Uterus (tissue), 4 donors: ENCODE measurements around the gene SORBS1. TPM values are rescaled to one million over a fixed set of nuclear protein-coding genes. Genes with fewer than 3 reads are reported as not detected.

Experiments
- DNase-seq, 2 donors: peaks; one replicate each; pipeline ENCODE4 v3.0.0-alpha.2; 2019 to 2020
- H3K27ac ChIP-seq, 2 donors: fragments of 200-600 bp; sonication (generic); 1 replicate in 1 of 2; 2 replicates in 1 of 2; pipeline ENCODE4 v1.5.1; 2016 to 2018
- H3K27me3 ChIP-seq, 2 donors: fragments of 200-600 bp; sonication (generic); one replicate each; pipeline ENCODE4 v1.5.1; 2018 to 2019; ENCODE audit warnings: control low read depth in 1 of 2
- H3K36me3 ChIP-seq, 2 donors: fragments of 200-600 bp; sonication (generic); one replicate each; pipeline ENCODE4 v1.5.1; 2019; ENCODE audit warnings: control low read depth in 1 of 2
- H3K4me1 ChIP-seq, 2 donors: fragments of 200-600 bp; sonication (generic); one replicate each; pipeline ENCODE4 v1.5.1; 2018 to 2019; ENCODE audit warnings: control low read depth in 1 of 2
- H3K4me3 ChIP-seq, 2 donors: fragments of 200-600 bp; sonication (generic); 1 replicate in 1 of 2; 2 replicates in 1 of 2; pipeline ENCODE4 v1.5.1; 2018 to 2019; ENCODE audit warnings: mild to moderate bottlenecking in 1 of 2
- H3K9me3 ChIP-seq, 2 donors: fragments of 200-600 bp; sonication (generic); one replicate each; pipeline ENCODE4 v1.5.1; 2019; ENCODE audit warnings: control low read depth in 1 of 2
- CTCF ChIP-seq, 4 experiments: fragments of 200-600 bp in 2 of 4; fragments of 450-650 bp in 2 of 4; sonication (generic) in 2 of 4; IDR thresholded peaks; one replicate each; pipeline ENCODE4 v1.5.1; 2016 to 2019; ENCODE audit warnings: antibody characterized with exemption in 4 of 4, mild to moderate bottlenecking in 2 of 4, moderate library complexity in 1 of 4
- POLR2A ChIP-seq, 2 donors: fragments of 450-650 bp; IDR thresholded peaks; one replicate each; pipeline ENCODE4 v1.6.1; 2016; ENCODE audit warnings: antibody characterized with exemption in 2 of 2, mild to moderate bottlenecking in 1 of 2, moderate library complexity in 1 of 2
- intact Hi-C: fragments of 100-400 bp; cut with DNase I; formaldehyde crosslinking; loops from one replicate; pipeline ENCODE4 v1.15.1; 2023; ENCODE audit warnings: low total_unique reads
- total RNA-seq, 4 donors: library from RNA; depleted of rRNA in 3 of 4; stranded (reverse); fragments of >200 nt in 3 of 4; gene quantifications; one replicate each; pipeline versions ENCODE4 v1.1.0 to v1.2.4, GENCODE V29; 2014 to 2023
- donor health status: DM: yes; HTN: yes; CAD: no.

Gene SORBS1
- total RNA-seq, 4 donors from 2014 or later, result 89.9 to 422 (median 271) TPM

GRCh38 chr10:95321554-95322301 is 239.4 kb downstream of the SORBS1 start:
- Histone ChIP-seq H3K36me3 (no peaks in the 10 kb centered on the region), H3K27ac (no peak overlapping the region), H3K9me3 (no peaks in the 10 kb centered on the region), H3K27me3 (no peaks in the 10 kb centered on the region), H3K4me3 (no peak overlapping the region), H3K4me1 (no peaks in the 10 kb centered on the region)
- no peak for DNase-seq
- TF ChIP-seq POLR2A (IDR thresholded peaks at IDR 0.05) (no peak), CTCF (IDR thresholded peaks at IDR 0.05) (no peak)
- intact Hi-C loops, result no loop called here

- H3K27me3 ChIP-seq, result no peaks in the 10 kb centered on the region
- DNase-seq, result no peak
- H3K27ac ChIP-seq, result no peak overlapping the region
- H3K4me3 ChIP-seq, result no peak overlapping the region
- intact Hi-C loops, result no loop called here
- no peaks in the 10 kb centered on the region for H3K9me3 ChIP-seq
- H3K4me1 ChIP-seq, result no peaks in the 10 kb centered on the region
- H3K36me3 ChIP-seq, result no peaks in the 10 kb centered on the region
- TF ChIP-seq POLR2A (IDR thresholded peaks at IDR 0.05) (no peak), CTCF (IDR thresholded peaks at IDR 0.05) (no peak)
Observed at GRCh38 chr10:95319239-95319638, 241.9 kb downstream of the SORBS1 start.

DNA sequence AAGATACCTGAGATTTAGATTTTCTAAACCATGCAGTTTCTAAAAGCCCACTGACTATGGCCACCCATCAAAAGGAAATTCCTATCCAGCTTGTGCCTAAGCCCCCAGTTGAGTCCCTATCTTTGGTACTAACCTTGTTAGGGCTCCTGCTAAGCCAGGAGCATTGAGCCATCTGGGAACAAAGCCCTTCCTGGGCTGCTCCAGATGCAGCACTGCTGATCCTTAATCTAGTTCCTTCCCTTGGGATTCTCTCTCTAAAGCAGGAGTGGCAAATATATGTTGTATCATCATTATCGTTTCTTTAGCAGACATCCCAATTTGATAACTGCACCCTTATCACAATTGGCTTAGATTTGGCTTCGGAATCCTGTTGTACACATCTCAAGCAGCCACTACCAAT is 245.7 kb downstream of the SORBS1 start:
- H3K27me3 ChIP-seq, result no peaks in the 10 kb centered on the region
- H3K36me3 ChIP-seq, result no peaks in the 10 kb centered on the region
- intact Hi-C loops, result no loop called here
- H3K4me3 ChIP-seq, result no peak overlapping the region
- TF ChIP-seq POLR2A (IDR thresholded peaks at IDR 0.05) (no peak), CTCF (IDR thresholded peaks at IDR 0.05) (no peak)
- no peaks in the 10 kb centered on the region for H3K9me3 ChIP-seq
- no peaks in the 10 kb centered on the region for H3K4me1 ChIP-seq
- no peak for DNase-seq
- H3K27ac ChIP-seq, result no peak overlapping the region

GRCh38 chr10:95314192-95314918 is 246.8 kb downstream of the SORBS1 start:
- Histone ChIP-seq H3K27ac (no peak overlapping the region), H3K4me1 (no peaks in the 10 kb centered on the region), H3K27me3 (no peaks in the 10 kb centered on the region), H3K9me3 (no peaks in the 10 kb centered on the region), H3K36me3 (no peaks in the 10 kb centered on the region), H3K4me3 (no peak overlapping the region)
- DNase-seq, result no peak
- TF ChIP-seq CTCF (IDR thresholded peaks at IDR 0.05) (no peak), POLR2A (IDR thresholded peaks at IDR 0.05) (no peak)
- intact Hi-C loops, result no loop called here

DNA sequence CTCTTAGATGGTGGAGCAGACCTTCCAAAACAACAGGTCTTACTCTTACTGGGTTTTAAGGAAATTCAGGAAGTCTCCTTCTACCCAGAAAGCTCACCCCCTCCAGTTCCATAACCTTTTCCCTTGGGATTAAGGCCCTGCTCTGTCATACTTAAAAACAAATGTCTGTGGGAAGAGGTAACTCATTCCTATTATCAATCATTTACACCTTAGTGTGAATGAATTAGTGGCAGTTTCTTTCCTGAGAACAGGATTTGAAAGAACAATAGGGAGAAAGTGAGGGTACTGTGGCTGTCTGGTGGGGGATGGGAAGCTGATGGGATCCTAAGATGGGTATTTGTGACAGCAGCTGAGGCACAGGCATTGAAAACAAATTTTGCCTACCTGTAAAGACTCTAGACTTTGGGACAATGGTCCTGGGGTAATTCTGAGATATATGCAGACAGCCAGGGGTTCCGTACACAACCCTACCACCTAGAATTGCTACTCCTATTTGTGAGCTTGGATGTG is 248.1 kb downstream of the SORBS1 start:
- intact Hi-C loops, result no loop called here
- no peaks in the 10 kb centered on the region for H3K27me3 ChIP-seq
- no peak overlapping the region for H3K27ac ChIP-seq
- H3K36me3 ChIP-seq, result no peaks in the 10 kb centered on the region
- DNase-seq, result no peak
- H3K9me3 ChIP-seq, result no peaks in the 10 kb centered on the region
- TF ChIP-seq POLR2A (IDR thresholded peaks at IDR 0.05) (no peak), CTCF (IDR thresholded peaks at IDR 0.05) (no peak)
- H3K4me3 ChIP-seq, result no peak overlapping the region
- H3K4me1 ChIP-seq, result no peaks in the 10 kb centered on the region
